Nephron progenitor cell (in vitro differentiated cells): Measurements from ENCODE around the gene WWOX.

Source experiments
- DNase-seq: peaks from one replicate; pipeline ENCODE4 v3.0.0; 2021
- H3K27ac Mint-ChIP-seq: 2 replicates; pipeline ENCODE4 v1.8.0; 2021; ENCODE audit warnings: mild to moderate bottlenecking, moderate library complexity, mixed read lengths
- H3K27me3 Mint-ChIP-seq: 2 replicates; pipeline ENCODE4 v1.8.0; 2021; ENCODE audit warnings: mild to moderate bottlenecking, low read depth, mixed read lengths; ENCODE audit not compliant: poor library complexity
- H3K36me3 Mint-ChIP-seq: 2 replicates; pipeline ENCODE4 v1.8.0; 2021; ENCODE audit warnings: low read depth, mixed read lengths
- H3K4me1 Mint-ChIP-seq: 2 replicates; pipeline ENCODE4 v1.8.0; 2021; ENCODE audit warnings: mixed read lengths
- H3K4me3 Mint-ChIP-seq: 2 replicates; pipeline ENCODE4 v1.8.0; 2021; ENCODE audit warnings: mild to moderate bottlenecking, moderate library complexity, mixed read lengths
- H3K9me3 Mint-ChIP-seq: 2 replicates; pipeline ENCODE4 v1.8.0; 2021; ENCODE audit warnings: mild to moderate bottlenecking, moderate library complexity, mixed read lengths
- CTCF ChIP-seq: fragments of 200-600 bp; sonication (generic); IDR thresholded peaks from 2 replicates; pipeline ENCODE4 v1.5.0; 2021; ENCODE audit warnings: antibody characterized with exemption

The WWOX gene

GRCh38 chr16:78522327-78522726 lies 422.9 kb downstream of the WWOX start:
- no peak for DNase-seq
- peaks cover 12% of the 10 kb centered on the region for H3K27me3 Mint-ChIP-seq
- peak overlapping the region; percentile 84 for H3K27ac Mint-ChIP-seq
- no peak overlapping the region for H3K4me3 Mint-ChIP-seq
- TF ChIP-seq CTCF: no peak
- peaks cover 34% of the 10 kb centered on the region for H3K4me1 Mint-ChIP-seq
- peaks cover 8% of the 10 kb centered on the region for H3K36me3 Mint-ChIP-seq
- peaks cover 7% of the 10 kb centered on the region for H3K9me3 Mint-ChIP-seq

GRCh38 chr16:78523212-78523985 lies 423.9 kb downstream of the WWOX start:
- no peak for TF ChIP-seq CTCF
- DNase-seq: peak; percentile 61
- peak overlapping the region; percentile 31 for H3K4me3 Mint-ChIP-seq
- peaks cover 11% of the 10 kb centered on the region for H3K9me3 Mint-ChIP-seq
- H3K36me3 Mint-ChIP-seq: peaks cover 8% of the 10 kb centered on the region
- H3K27me3 Mint-ChIP-seq: peaks cover 12% of the 10 kb centered on the region
- H3K27ac Mint-ChIP-seq: peak overlapping the region; percentile 46
- peaks cover 34% of the 10 kb centered on the region for H3K4me1 Mint-ChIP-seq

GRCh38 chr16:78524066-78524595 lies 424.7 kb downstream of the WWOX start:
- Mint-ChIP-seq H3K27ac (no peak overlapping the region), H3K9me3 (peaks cover 11% of the 10 kb centered on the region), H3K36me3 (peaks cover 8% of the 10 kb centered on the region), H3K27me3 (peaks cover 8% of the 10 kb centered on the region), H3K4me3 (peak overlapping the region; percentile 31), H3K4me1 (peaks cover 34% of the 10 kb centered on the region)
- TF ChIP-seq CTCF: no peak
- no peak for DNase-seq

GRCh38 chr16:78528265-78528664 lies 428.8 kb downstream of the WWOX start:
- no peaks in the 10 kb centered on the region for H3K27me3 Mint-ChIP-seq
- DNase-seq: no peak
- H3K9me3 Mint-ChIP-seq: peaks cover 5% of the 10 kb centered on the region
- TF ChIP-seq CTCF: no peak
- no peak overlapping the region for H3K27ac Mint-ChIP-seq
- peaks cover 23% of the 10 kb centered on the region for H3K4me1 Mint-ChIP-seq
- no peak overlapping the region for H3K4me3 Mint-ChIP-seq
- H3K36me3 Mint-ChIP-seq: no peaks in the 10 kb centered on the region

- peaks cover 13% of the 10 kb centered on the region for H3K4me1 Mint-ChIP-seq
- peaks cover 11% of the 10 kb centered on the region for H3K9me3 Mint-ChIP-seq
- no peak for TF ChIP-seq CTCF
- no peaks in the 10 kb centered on the region for H3K27me3 Mint-ChIP-seq
- H3K27ac Mint-ChIP-seq: no peak overlapping the region
- H3K4me3 Mint-ChIP-seq: no peak overlapping the region
- H3K36me3 Mint-ChIP-seq: peaks cover 4% of the 10 kb centered on the region
- no peak for DNase-seq
Measured at GRCh38 chr16:78529881-78530280, 430.4 kb downstream of the WWOX start.

- no peak for DNase-seq
- TF ChIP-seq CTCF: no peak
- H3K4me3 Mint-ChIP-seq: no peak overlapping the region
- peaks cover 16% of the 10 kb centered on the region for H3K4me1 Mint-ChIP-seq
- H3K27ac Mint-ChIP-seq: no peak overlapping the region
- peaks cover 11% of the 10 kb centered on the region for H3K9me3 Mint-ChIP-seq
- H3K36me3 Mint-ChIP-seq: peaks cover 4% of the 10 kb centered on the region
- no peaks in the 10 kb centered on the region for H3K27me3 Mint-ChIP-seq
Measured at GRCh38 chr16:78530283-78530682, 430.8 kb downstream of the WWOX start.
